Spleen (tissue), 7 donors: ENCODE results near the gene ATP6V0C.

Experiments
- CTCF ChIP-seq, 11 experiments: fragments of 200-600 bp in 7 of 11; fragments of 450-650 bp in 4 of 11; sonication (generic) in 4 of 11; IDR thresholded peaks in 8 of 11; conservative IDR thresholded peaks in 3 of 11; 1 replicate in 7 of 11; 2 replicates in 4 of 11; pipeline versions ENCODE4 v1.4.0 to v1.8.0; 2016 to 2021; ENCODE audit warnings: antibody characterized with exemption in 11 of 11, inconsistent platforms in 4 of 11, mild to moderate bottlenecking in 1 of 11
- POLR2A ChIP-seq, 3 donors: fragments of 450-650 bp; IDR thresholded peaks; one replicate each; pipeline ENCODE4 v1.5.1; 2017; ENCODE audit warnings: antibody characterized with exemption in 3 of 3, mild to moderate bottlenecking in 1 of 3
- POLR2AphosphoS5 ChIP-seq, 3 donors: sonication (generic); formaldehyde crosslinking; IDR thresholded peaks; one replicate each; pipeline ENCODE4 v1.5.1; 2017; ENCODE audit warnings: antibody characterized with exemption in 3 of 3
- donor health status: DM: no; HTN: no; CAD: no; lungs with moderate emphysema.
- donor health status: DM: no; HTN: no; CAD: no.
- donor health status: DM: no; HTN: no; CAD: no.

- TF ChIP-seq CTCF (IDR thresholded peaks at IDR 0.05 in 8 of 11, conservative IDR thresholded peaks at IDR 0.05 in 3 of 11) (no peak), POLR2AphosphoS5 (IDR thresholded peaks at IDR 0.05) (no peak), POLR2A (IDR thresholded peaks at IDR 0.05) (no peak)
Observed at GRCh38 chr16:2529061-2529931, 15.5 kb downstream of the ATP6V0C start.
